HL-60 (cell line): ENCODE data around the gene BABAM2.

Experiments
- DNase-seq, 2 experiments: peaks; one replicate each; pipeline ENCODE4 v3.0.0-alpha.2; 2010 to 2020; ENCODE audit warnings: low read depth in 1 of 2, low spot score in 1 of 2
- H3K27ac ChIP-seq: fragments of 250-450 bp; sonication (Bioruptor Pico); replicated peaks from 2 replicates; pipeline ENCODE4 v1.5.1; 2020; ENCODE audit warnings: mild to moderate bottlenecking, moderate library complexity
- H3K27me3 ChIP-seq: fragments of 250-450 bp; sonication (Bioruptor Pico); 2 replicates; pipeline ENCODE4 v1.5.1; 2021; ENCODE audit warnings: mild to moderate bottlenecking, moderate library complexity; ENCODE audit not compliant: insufficient read depth, poor library complexity, severe bottlenecking
- H3K4me3 ChIP-seq: replicated peaks from 2 replicates; pipeline ENCODE4 v1.5.1; 2011; ENCODE audit warnings: mild to moderate bottlenecking, control low read depth, low read length; ENCODE audit not compliant: insufficient read depth
- GABPA ChIP-seq: IDR thresholded peaks from 2 replicates; pipeline ENCODE4 v1.6.1; 2012; ENCODE audit warnings: low read depth
- POLR2AphosphoS5 ChIP-seq: IDR thresholded peaks from 2 replicates; pipeline ENCODE4 v1.6.1; 2012; ENCODE audit warnings: low read depth
- SPI1 ChIP-seq: IDR thresholded peaks from 2 replicates; pipeline ENCODE4 v1.6.1; 2012; ENCODE audit warnings: low read depth, mild to moderate bottlenecking, borderline replicate concordance
- TF ChIP-seq, protein P1 (sequence below): IDR thresholded peaks from 2 replicates; pipeline ENCODE4 v1.6.1; 2012; ENCODE audit warnings: low read depth; ENCODE audit not compliant: insufficient replicate concordance
- TF ChIP-seq, protein P2 (sequence below): IDR thresholded peaks from one replicate; pipeline ENCODE4 v1.5.1; 2011; ENCODE audit warnings: low read length, control low read depth, inconsistent platforms; ENCODE audit not compliant: insufficient read depth

The BABAM2 gene

DNA sequence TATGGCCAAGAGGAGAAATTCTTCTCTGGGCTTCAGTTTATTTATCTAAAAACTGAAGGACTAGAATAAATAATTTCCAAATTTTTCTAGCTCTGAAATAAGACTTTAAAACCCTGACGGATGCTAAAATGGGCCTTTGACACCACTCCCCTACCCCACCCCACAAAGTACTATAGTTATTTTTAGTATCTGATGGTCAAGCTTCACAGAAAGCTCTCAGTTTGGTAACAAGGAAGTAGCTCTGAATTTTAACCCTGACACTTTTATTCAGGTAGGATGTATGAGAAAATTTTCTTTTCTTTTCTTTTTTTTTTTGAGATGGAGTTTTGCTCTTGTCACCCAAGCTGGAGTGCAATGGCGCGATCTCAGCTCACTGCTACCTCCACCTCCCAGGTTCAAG lies 2.7 kb upstream of the BABAM2 start:
- TF ChIP-seq GABPA: no peak
- no peaks in the 10 kb centered on the region for H3K27me3 ChIP-seq
- no peak overlapping the region for H3K27ac ChIP-seq
- no peak overlapping the region for H3K4me3 ChIP-seq
- DNase-seq: no peak

DNA sequence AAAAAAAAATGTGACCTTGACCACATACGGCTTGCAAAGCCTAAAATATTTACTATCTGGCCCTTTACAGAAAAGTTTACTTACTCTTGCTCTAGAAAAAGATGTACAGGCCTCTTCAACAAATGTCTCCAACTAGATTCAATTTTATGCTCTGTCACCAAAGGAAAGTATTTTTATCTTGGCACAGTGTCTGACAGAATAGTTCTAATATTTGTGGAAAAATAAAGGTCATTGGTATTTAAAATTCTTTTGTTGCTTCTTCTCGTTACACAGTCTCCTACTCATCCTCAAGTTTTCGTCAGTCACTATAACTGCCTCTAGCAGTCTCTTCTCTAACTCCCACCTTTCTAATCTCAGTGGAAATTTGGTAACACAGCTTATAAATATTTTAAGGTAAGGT lies 1.7 kb upstream of the BABAM2 start:
- H3K27ac ChIP-seq: peak overlapping the region; percentile 96
- peak overlapping the region; percentile 76 for H3K4me3 ChIP-seq
- TF ChIP-seq, protein P1, sequence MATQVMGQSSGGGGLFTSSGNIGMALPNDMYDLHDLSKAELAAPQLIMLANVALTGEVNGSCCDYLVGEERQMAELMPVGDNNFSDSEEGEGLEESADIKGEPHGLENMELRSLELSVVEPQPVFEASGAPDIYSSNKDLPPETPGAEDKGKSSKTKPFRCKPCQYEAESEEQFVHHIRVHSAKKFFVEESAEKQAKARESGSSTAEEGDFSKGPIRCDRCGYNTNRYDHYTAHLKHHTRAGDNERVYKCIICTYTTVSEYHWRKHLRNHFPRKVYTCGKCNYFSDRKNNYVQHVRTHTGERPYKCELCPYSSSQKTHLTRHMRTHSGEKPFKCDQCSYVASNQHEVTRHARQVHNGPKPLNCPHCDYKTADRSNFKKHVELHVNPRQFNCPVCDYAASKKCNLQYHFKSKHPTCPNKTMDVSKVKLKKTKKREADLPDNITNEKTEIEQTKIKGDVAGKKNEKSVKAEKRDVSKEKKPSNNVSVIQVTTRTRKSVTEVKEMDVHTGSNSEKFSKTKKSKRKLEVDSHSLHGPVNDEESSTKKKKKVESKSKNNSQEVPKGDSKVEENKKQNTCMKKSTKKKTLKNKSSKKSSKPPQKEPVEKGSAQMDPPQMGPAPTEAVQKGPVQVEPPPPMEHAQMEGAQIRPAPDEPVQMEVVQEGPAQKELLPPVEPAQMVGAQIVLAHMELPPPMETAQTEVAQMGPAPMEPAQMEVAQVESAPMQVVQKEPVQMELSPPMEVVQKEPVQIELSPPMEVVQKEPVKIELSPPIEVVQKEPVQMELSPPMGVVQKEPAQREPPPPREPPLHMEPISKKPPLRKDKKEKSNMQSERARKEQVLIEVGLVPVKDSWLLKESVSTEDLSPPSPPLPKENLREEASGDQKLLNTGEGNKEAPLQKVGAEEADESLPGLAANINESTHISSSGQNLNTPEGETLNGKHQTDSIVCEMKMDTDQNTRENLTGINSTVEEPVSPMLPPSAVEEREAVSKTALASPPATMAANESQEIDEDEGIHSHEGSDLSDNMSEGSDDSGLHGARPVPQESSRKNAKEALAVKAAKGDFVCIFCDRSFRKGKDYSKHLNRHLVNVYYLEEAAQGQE: no peak
- TF ChIP-seq POLR2AphosphoS5 (no peak), SPI1 (no peak), GABPA (no peak)
- TF ChIP-seq, protein P2, sequence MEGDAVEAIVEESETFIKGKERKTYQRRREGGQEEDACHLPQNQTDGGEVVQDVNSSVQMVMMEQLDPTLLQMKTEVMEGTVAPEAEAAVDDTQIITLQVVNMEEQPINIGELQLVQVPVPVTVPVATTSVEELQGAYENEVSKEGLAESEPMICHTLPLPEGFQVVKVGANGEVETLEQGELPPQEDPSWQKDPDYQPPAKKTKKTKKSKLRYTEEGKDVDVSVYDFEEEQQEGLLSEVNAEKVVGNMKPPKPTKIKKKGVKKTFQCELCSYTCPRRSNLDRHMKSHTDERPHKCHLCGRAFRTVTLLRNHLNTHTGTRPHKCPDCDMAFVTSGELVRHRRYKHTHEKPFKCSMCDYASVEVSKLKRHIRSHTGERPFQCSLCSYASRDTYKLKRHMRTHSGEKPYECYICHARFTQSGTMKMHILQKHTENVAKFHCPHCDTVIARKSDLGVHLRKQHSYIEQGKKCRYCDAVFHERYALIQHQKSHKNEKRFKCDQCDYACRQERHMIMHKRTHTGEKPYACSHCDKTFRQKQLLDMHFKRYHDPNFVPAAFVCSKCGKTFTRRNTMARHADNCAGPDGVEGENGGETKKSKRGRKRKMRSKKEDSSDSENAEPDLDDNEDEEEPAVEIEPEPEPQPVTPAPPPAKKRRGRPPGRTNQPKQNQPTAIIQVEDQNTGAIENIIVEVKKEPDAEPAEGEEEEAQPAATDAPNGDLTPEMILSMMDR: no peak
- H3K27me3 ChIP-seq: no peaks in the 10 kb centered on the region
- no peak for DNase-seq

DNA sequence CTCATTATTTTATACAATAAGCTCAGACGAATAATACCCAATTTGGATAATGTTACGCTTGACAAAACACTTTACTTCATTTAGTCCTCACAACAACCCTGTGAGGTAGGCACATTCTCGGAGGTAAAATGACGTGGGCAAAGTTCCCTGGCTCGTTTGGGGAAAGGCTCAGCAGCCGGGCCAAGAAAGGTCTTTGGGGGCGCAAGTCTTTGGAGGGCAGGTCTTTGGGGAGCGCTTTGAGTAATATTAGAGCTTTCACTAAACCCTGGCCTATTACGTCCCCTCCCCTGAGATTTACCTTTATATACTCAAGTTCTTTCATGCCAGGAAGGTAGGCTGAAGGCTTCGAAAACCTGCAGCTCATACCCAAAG lies 769 bp upstream of the BABAM2 start:
- TF ChIP-seq, protein P1: no peak
- TF ChIP-seq SPI1 (no peak), POLR2AphosphoS5 (no peak; the same call in 1 of the 2 replicates), GABPA (no peak)
- TF ChIP-seq, protein P2: no peak
- Histone ChIP-seq H3K27me3 (no peaks in the 10 kb centered on the region), H3K4me3 (peak overlapping the region; percentile 76), H3K27ac (peak overlapping the region; percentile 96)
- DNase-seq: no peak

DNA sequence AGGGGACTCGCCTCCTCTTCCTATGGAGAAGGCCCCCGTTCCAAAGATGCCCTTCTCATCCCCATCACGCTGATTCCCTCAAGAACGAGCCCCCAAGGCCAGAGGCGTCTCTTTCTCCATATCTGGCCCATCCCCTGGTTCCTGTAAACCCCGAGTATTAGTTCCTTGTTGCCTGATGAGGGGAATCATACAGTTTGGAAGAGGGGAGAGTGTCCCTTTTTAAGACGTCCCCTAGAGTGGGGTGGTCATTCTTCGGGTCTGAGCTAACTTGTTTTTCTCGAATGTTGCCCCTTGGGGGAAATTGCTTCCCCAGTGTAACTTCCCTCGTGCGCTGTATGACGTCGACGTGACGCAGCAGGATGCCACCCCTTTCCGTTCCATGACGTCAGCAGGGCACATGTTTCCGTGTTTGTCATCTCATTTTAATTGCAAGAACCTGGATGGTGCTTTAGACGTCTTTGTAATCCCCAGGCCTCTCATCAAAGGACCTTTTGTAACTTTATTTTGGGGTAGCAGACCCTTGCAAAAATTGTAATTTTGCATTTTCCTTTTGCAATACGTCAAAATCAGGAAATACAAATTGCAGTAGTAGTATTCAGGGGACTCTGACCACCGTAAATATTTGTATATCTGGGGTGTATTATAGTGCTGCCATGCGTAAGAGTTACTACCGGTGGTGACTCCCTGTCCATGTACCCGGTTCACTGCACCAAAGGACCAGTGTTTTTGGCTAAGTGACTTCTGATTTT lies 569 bp downstream of the BABAM2 start:
- Histone ChIP-seq H3K27me3 (no peaks in the 10 kb centered on the region), H3K27ac (peak overlapping the region; percentile 96), H3K4me3 (peak overlapping the region; percentile 76)
- DNase-seq: peak; percentile 81 to 82
- peak; percentile 81 for TF ChIP-seq GABPA
- TF ChIP-seq POLR2AphosphoS5: no peak; the same call in 1 of the 2 replicates

DNA sequence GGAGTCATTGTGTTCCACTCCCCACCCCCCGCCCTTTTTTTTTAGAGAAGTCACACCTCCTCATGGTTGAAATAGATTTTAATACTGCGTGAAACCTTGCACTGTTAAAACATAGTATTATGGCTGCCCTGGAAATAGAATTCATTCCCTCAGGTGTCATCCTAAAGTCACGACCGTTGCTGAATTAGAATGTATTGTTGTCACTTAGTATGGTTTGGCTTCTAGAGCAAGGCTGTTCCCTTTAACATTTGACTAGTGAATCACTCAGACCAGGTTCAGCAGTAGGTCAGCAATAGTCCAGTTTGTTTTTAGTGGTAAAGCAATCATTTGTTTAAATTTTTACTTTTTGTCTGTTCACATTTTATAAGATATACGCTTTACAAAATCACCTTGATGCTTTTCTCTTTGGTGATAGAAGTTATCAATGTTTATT lies 1.2 kb downstream of the BABAM2 start:
- peak overlapping the region; percentile 96 for H3K27ac ChIP-seq
- DNase-seq: no peak
- TF ChIP-seq, protein P1: no peak
- TF ChIP-seq GABPA: no peak
- TF ChIP-seq POLR2AphosphoS5: no peak
- TF ChIP-seq, protein P2: no peak
- TF ChIP-seq SPI1: no peak
- H3K4me3 ChIP-seq: peak overlapping the region; percentile 76
- H3K27me3 ChIP-seq: no peaks in the 10 kb centered on the region
